HL-60 (cell line): Measurements from ENCODE around the gene IZUMO2.

ENCODE experiments used
- CTCF ChIP-seq: IDR thresholded peaks from one replicate; pipeline ENCODE4 v1.5.1; 2011; ENCODE audit warnings: low read length, control low read depth, inconsistent platforms; ENCODE audit not compliant: insufficient read depth
- POLR2AphosphoS5 ChIP-seq: IDR thresholded peaks from 2 replicates; pipeline ENCODE4 v1.6.1; 2012; ENCODE audit warnings: low read depth

GRCh38 chr19:50187937-50188336, 24.9 kb upstream of the IZUMO2 start:
- TF ChIP-seq CTCF: no peak
- TF ChIP-seq POLR2AphosphoS5: no peak
